HL-60 (cell line): ENCODE measurements around the gene EIPR1.

Source experiments
- CTCF ChIP-seq: IDR thresholded peaks from one replicate; pipeline ENCODE4 v1.5.1; 2011; ENCODE audit warnings: low read length, control low read depth, inconsistent platforms; ENCODE audit not compliant: insufficient read depth
- GABPA ChIP-seq: IDR thresholded peaks from 2 replicates; pipeline ENCODE4 v1.6.1; 2012; ENCODE audit warnings: low read depth
- POLR2AphosphoS5 ChIP-seq: IDR thresholded peaks from 2 replicates; pipeline ENCODE4 v1.6.1; 2012; ENCODE audit warnings: low read depth
- REST ChIP-seq: IDR thresholded peaks from 2 replicates; pipeline ENCODE4 v1.6.1; 2012; ENCODE audit warnings: low read depth; ENCODE audit not compliant: insufficient replicate concordance
- SPI1 ChIP-seq: IDR thresholded peaks from 2 replicates; pipeline ENCODE4 v1.6.1; 2012; ENCODE audit warnings: low read depth, mild to moderate bottlenecking, borderline replicate concordance

DNA sequence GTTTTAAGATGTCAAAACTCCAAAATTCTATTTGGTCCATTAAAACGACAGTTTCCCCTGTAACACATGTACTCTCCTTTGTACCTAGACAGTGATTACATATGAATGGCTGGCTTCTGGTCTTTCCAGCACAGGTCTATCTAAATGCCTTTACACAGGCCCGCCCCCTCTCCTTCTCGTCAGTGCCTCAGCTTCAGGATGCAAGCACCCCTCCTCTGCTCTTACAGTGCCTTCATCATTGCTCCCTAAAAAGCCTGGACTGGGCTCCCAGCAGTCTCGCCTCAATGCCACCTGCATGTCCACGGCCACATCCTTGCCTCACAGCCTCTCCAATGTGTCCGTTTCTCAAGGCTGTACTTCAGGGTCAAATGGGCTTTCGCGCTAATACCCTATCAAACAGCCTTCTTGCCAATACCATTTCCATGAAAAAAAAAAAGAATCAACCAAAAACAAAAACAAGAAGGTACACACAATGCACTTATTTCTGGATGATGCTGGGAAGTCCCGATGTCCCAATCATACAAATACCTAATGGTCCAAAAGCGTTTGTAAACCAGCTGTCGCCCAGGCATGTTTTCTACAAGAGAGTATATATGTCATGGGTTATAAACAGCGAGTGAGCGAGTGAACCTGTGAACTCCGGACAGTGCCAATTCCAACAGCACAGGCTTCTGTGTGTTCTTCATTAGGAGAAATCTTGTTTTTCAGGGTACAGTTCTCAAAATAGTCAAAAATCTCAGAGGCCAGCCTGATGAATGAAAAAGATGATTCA, 77.2 kb downstream of the EIPR1 start:
- no peak for TF ChIP-seq POLR2AphosphoS5
- TF ChIP-seq CTCF = no peak
- no peak for TF ChIP-seq REST
- no peak for TF ChIP-seq GABPA
- no peak for TF ChIP-seq SPI1
